ENCODE results near the gene CD14. TPM values are rescaled to one million over a fixed set of nuclear protein-coding genes. Genes with fewer than 3 reads are reported as not detected.

Gene CD14
- total RNA-seq, 1 experiment from 2014 or later = 0.41 TPM

- BruUV-seq (replicated peaks) = no TSS peak
- no peak for TF ChIP-seq EZH2 (IDR thresholded peaks at IDR 0.05; ENCODE audit: borderline replicate concordance, low read depth, low read length, poor library complexity, severe bottlenecking)
- TF ChIP-seq, protein P1, sequence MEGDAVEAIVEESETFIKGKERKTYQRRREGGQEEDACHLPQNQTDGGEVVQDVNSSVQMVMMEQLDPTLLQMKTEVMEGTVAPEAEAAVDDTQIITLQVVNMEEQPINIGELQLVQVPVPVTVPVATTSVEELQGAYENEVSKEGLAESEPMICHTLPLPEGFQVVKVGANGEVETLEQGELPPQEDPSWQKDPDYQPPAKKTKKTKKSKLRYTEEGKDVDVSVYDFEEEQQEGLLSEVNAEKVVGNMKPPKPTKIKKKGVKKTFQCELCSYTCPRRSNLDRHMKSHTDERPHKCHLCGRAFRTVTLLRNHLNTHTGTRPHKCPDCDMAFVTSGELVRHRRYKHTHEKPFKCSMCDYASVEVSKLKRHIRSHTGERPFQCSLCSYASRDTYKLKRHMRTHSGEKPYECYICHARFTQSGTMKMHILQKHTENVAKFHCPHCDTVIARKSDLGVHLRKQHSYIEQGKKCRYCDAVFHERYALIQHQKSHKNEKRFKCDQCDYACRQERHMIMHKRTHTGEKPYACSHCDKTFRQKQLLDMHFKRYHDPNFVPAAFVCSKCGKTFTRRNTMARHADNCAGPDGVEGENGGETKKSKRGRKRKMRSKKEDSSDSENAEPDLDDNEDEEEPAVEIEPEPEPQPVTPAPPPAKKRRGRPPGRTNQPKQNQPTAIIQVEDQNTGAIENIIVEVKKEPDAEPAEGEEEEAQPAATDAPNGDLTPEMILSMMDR (conservative IDR thresholded peaks at IDR 0.05; ENCODE audit: low read depth, low read length) = no peak
- H3K9me3 ChIP-seq (ENCODE audit: low read depth, low read length, poor library complexity, severe bottlenecking) = peaks cover 4% of the 10 kb centered on the region
- DNase-seq (ENCODE audit: low spot score) = no peak
- no peak overlapping the region for H3K4me3 ChIP-seq (ENCODE audit: low read depth, low read length, poor library complexity, severe bottlenecking)
- intact Hi-C loops (cut with micrococcal nuclease; ENCODE audit: unreplicated experiment) = no loop called here
- no peak overlapping the region for H3K27ac ChIP-seq (ENCODE audit: low read depth, low read length, poor library complexity, severe bottlenecking)
- no peaks in the 10 kb centered on the region for H3K27me3 ChIP-seq (replicated peaks; ENCODE audit: insufficient read depth, low read depth, low read length, poor library complexity)
- no peaks in the 10 kb centered on the region for H3K4me1 ChIP-seq (ENCODE audit: insufficient read depth, low read length, poor library complexity, severe bottlenecking)
- no peaks in the 10 kb centered on the region for H3K36me3 ChIP-seq (ENCODE audit: insufficient read depth, low read length, poor library complexity, severe bottlenecking)
- ChIA-PET CTCF (no interaction called here), POLR2A (ENCODE audit: low non-redundant PET) (no interaction called here)
These were observed 10.7 kb downstream of the CD14 start for GRCh38 chr5:140622301-140622700.

GRCh38 chr5:140611020-140611521 lies 21.9 kb downstream of the CD14 start:
- H3K4me3 ChIP-seq (ENCODE audit: low read depth, low read length, poor library complexity, severe bottlenecking) = no peak overlapping the region
- BruUV-seq (replicated peaks) = no TSS peak
- H3K36me3 ChIP-seq (ENCODE audit: insufficient read depth, low read length, poor library complexity, severe bottlenecking) = no peaks in the 10 kb centered on the region
- H3K9me3 ChIP-seq (ENCODE audit: low read depth, low read length, poor library complexity, severe bottlenecking) = no peaks in the 10 kb centered on the region
- ChIA-PET CTCF (interaction anchor here (0.6 kb wide), 1 partner anchor 27 kb away, joined by 4 read pairs; no protein-coding TSS in a partner anchor), POLR2A (ENCODE audit: low non-redundant PET) (no interaction called here)
- no peak for TF ChIP-seq EZH2 (IDR thresholded peaks at IDR 0.05; ENCODE audit: borderline replicate concordance, low read depth, low read length, poor library complexity, severe bottlenecking)
- TF ChIP-seq, protein P1 (conservative IDR thresholded peaks at IDR 0.05; ENCODE audit: low read depth, low read length) = no peak
- no peak for DNase-seq (ENCODE audit: low spot score)
- H3K4me1 ChIP-seq (ENCODE audit: insufficient read depth, low read length, poor library complexity, severe bottlenecking) = no peaks in the 10 kb centered on the region
- H3K27me3 ChIP-seq (replicated peaks; ENCODE audit: insufficient read depth, low read depth, low read length, poor library complexity) = no peaks in the 10 kb centered on the region
- intact Hi-C loops (cut with micrococcal nuclease; ENCODE audit: unreplicated experiment) = no loop called here
- no peak overlapping the region for H3K27ac ChIP-seq (ENCODE audit: low read depth, low read length, poor library complexity, severe bottlenecking)

- ChIA-PET POLR2A (ENCODE audit: low non-redundant PET) (no interaction called here), CTCF (no interaction called here)
- Histone ChIP-seq H3K27me3 (replicated peaks; ENCODE audit: insufficient read depth, low read depth, low read length, poor library complexity) (no peaks in the 10 kb centered on the region), H3K36me3 (ENCODE audit: insufficient read depth, low read length, poor library complexity, severe bottlenecking) (no peaks in the 10 kb centered on the region), H3K4me1 (ENCODE audit: insufficient read depth, low read length, poor library complexity, severe bottlenecking) (no peaks in the 10 kb centered on the region), H3K9me3 (ENCODE audit: low read depth, low read length, poor library complexity, severe bottlenecking) (no peaks in the 10 kb centered on the region), H3K4me3 (ENCODE audit: low read depth, low read length, poor library complexity, severe bottlenecking) (no peak overlapping the region), H3K27ac (ENCODE audit: low read depth, low read length, poor library complexity, severe bottlenecking) (no peak overlapping the region)
- no TSS peak for BruUV-seq (replicated peaks)
- TF ChIP-seq, protein P1 (conservative IDR thresholded peaks at IDR 0.05; ENCODE audit: low read depth, low read length) = no peak
- TF ChIP-seq EZH2 (IDR thresholded peaks at IDR 0.05; ENCODE audit: borderline replicate concordance, low read depth, low read length, poor library complexity, severe bottlenecking) = no peak
- intact Hi-C loops (cut with micrococcal nuclease; ENCODE audit: unreplicated experiment) = no loop called here
- DNase-seq (ENCODE audit: low spot score) = no peak
These were observed 23.8 kb downstream of the CD14 start for GRCh38 chr5:140609126-140609525.
